ENCODE data around the gene PRKCB.

- no peak for TF ChIP-seq CTCF (IDR thresholded peaks at IDR 0.05 in 2 of 3, conservative IDR thresholded peaks at IDR 0.05 in 1 of 3; ENCODE audit: borderline replicate concordance in 1 of 3, insufficient read depth in 1 of 3, low read depth in 2 of 3, low read length in 2 of 3)
- TF ChIP-seq ATF3 (IDR thresholded peaks at IDR 0.05), result no peak
Measured at GRCh38 chr16:24165273-24165672, 329.5 kb downstream of the PRKCB start.

All from HCT116 (cell line).